Skin of body (tissue), 1 donor: Measurements from ENCODE around the gene C4orf17. TPM values are rescaled to one million over a fixed set of nuclear protein-coding genes. Genes with fewer than 3 reads are reported as not detected.

Source experiments
- total RNA-seq: library from RNA; depleted of rRNA; stranded (reverse); fragments of >200 nt; gene quantifications from one replicate; pipeline ENCODE4 v1.2.3, GENCODE V29; 2014

The C4orf17 gene
- total RNA-seq, 1 donor from 2014 or later, result not detected

Other genes starting within 250 kb of the C4orf17 start
- not detected for gene ADH1A, start 220.0 kb upstream of the C4orf17 start, total RNA-seq
- 175 TPM for gene ADH1B, start 189.6 kb upstream of the C4orf17 start, total RNA-seq
- gene ADH1C, start 158.3 kb upstream of the C4orf17 start, total RNA-seq, result 2.3 TPM
- gene ADH7, start 75.7 kb upstream of the C4orf17 start, total RNA-seq, result 1.3 TPM
- 6.9 TPM for gene TRMT10A, start 53.0 kb downstream of the C4orf17 start, total RNA-seq
- 0.30 TPM for gene MTTP, start 63.8 kb downstream of the C4orf17 start, total RNA-seq
- gene C4orf54, start 146.8 kb downstream of the C4orf17 start, total RNA-seq, result 15.6 TPM